Panc1 (cell line): ENCODE results near the gene ALK. TPM values are rescaled to one million over a fixed set of nuclear protein-coding genes. Genes with fewer than 3 reads are reported as not detected.

ENCODE experiments used
- ATAC-seq: fragments of 200-7000 bp; cut with Tn5 transposase; 2 replicates; pipeline ENCODE4 v1.9.1; 2020; ENCODE audit warnings: mild to moderate bottlenecking, moderate library complexity
- BruUV-seq: library from RNA; stranded (reverse); fragments of 400-500 nt; replicated peaks from 2 replicates; lab custom pipeline; 2021; lab: Mats Ljungman, UMichigan
- CTCF ChIA-PET: fragments of 300-600 bp; sonication (Branson Sonifier 250); formaldehyde crosslinking; loops from one replicate; lab custom pipeline; 2022; ENCODE audit warnings: antibody characterized with exemption; lab: Charles Lee
- POLR2A ChIA-PET: fragments of 300-600 bp; sonication (Branson Sonifier 250); formaldehyde crosslinking; loops from one replicate; lab custom pipeline; 2022; ENCODE audit warnings: antibody characterized with exemption; lab: Charles Lee
- DNase-seq: peaks from one replicate; pipeline ENCODE4 v3.0.0-alpha.2; 2010; ENCODE audit warnings: low read depth, low spot score
- H3K27ac ChIP-seq: 2 replicates; pipeline ENCODE4 v1.5.1; 2011; ENCODE audit warnings: mild to moderate bottlenecking, low read length, inconsistent platforms
- H3K27me3 ChIP-seq: fragments of 200-500 bp; sonication (Bioruptor generic); 2 replicates; pipeline ENCODE4 v1.6.0; 2014; ENCODE audit warnings: low read length, inconsistent platforms; ENCODE audit not compliant: control insufficient read depth, insufficient read depth
- H3K36me3 ChIP-seq: fragments of 200-500 bp; sonication (Bioruptor generic); 2 replicates; pipeline ENCODE4 v1.5.1; 2014; ENCODE audit warnings: inconsistent platforms, mild to moderate bottlenecking, low read length, moderate library complexity; ENCODE audit not compliant: control insufficient read depth, insufficient read depth
- H3K4me1 ChIP-seq: 2 replicates; pipeline ENCODE4 v1.5.1; 2011; ENCODE audit warnings: inconsistent platforms, mild to moderate bottlenecking, low read length, moderate library complexity; ENCODE audit not compliant: control insufficient read depth, insufficient read depth
- H3K4me3 ChIP-seq, 2 experiments: 2 replicates each; pipeline ENCODE4 v1.5.1; 2011 to 2012; ENCODE audit warnings: low read depth in 2 of 2, low read length in 2 of 2, mild to moderate bottlenecking in 2 of 2, inconsistent platforms in 1 of 2, moderate library complexity in 1 of 2
- H3K9me3 ChIP-seq: fragments of 200-500 bp; sonication (Bioruptor generic); 2 replicates; pipeline ENCODE4 v1.5.1; 2014; ENCODE audit warnings: low read depth, mild to moderate bottlenecking, inconsistent platforms, low read length, moderate library complexity; ENCODE audit not compliant: control insufficient read depth, insufficient read depth
- POLR2AphosphoS5 ChIP-seq: IDR thresholded peaks from 2 replicates; pipeline ENCODE4 v1.6.1; 2012; ENCODE audit warnings: mild to moderate bottlenecking, low read depth, low read length, moderate library complexity
- REST ChIP-seq, 2 experiments: IDR thresholded peaks; 2 replicates each; pipeline ENCODE4 v1.6.1; 2011 to 2012; ENCODE audit warnings: low read depth in 2 of 2, control low read depth in 1 of 2, low read length in 1 of 2, mild to moderate bottlenecking in 1 of 2, moderate library complexity in 1 of 2; ENCODE audit not compliant: insufficient read depth in 1 of 2
- SIN3A ChIP-seq: IDR thresholded peaks from 2 replicates; pipeline ENCODE4 v1.6.1; 2012; ENCODE audit warnings: low read depth, mild to moderate bottlenecking, low read length, moderate library complexity, borderline replicate concordance; ENCODE audit not compliant: insufficient read depth
- TCF7L2 ChIP-seq: IDR thresholded peaks from 2 replicates; pipeline ENCODE4 v1.6.1; 2011; ENCODE audit warnings: mild to moderate bottlenecking, low read depth, low read length, inconsistent platforms
- in situ Hi-C: cut with HindIII; loops from 2 replicates; pipeline ENCODE4 v1.10.0; 2016; ENCODE audit warnings: low sequenced_read_pairs, low pct_unique_long_range_greater_than_20kb
- intact Hi-C: fragments of 100-400 bp; cut with micrococcal nuclease; formaldehyde crosslinking; loops from one replicate; pipeline ENCODE4 v1.10.0; 2022; ENCODE audit not compliant: unreplicated experiment
- total RNA-seq: library from RNA; stranded (reverse); gene quantifications from one replicate; pipeline ENCODE4 v1.2.1, GENCODE V29; 2021; ENCODE audit not compliant: unreplicated experiment
- TF ChIP-seq, protein P1 (sequence below): fragments of 450-650 bp; IDR thresholded peaks from 2 replicates; pipeline ENCODE4 v1.5.1; 2017; ENCODE audit warnings: mild to moderate bottlenecking

ALK gene
- total RNA-seq, 1 experiment from 2014 or later: not detected

- POLR2A ChIA-PET: interaction anchor here (0.6 kb wide), 1 partner anchor 164 kb away, joined by 4 read pairs; no protein-coding TSS in a partner anchor
- ATAC-seq: peak; percentile 83
- no peak for TF ChIP-seq TCF7L2
- TF ChIP-seq, protein P1, sequence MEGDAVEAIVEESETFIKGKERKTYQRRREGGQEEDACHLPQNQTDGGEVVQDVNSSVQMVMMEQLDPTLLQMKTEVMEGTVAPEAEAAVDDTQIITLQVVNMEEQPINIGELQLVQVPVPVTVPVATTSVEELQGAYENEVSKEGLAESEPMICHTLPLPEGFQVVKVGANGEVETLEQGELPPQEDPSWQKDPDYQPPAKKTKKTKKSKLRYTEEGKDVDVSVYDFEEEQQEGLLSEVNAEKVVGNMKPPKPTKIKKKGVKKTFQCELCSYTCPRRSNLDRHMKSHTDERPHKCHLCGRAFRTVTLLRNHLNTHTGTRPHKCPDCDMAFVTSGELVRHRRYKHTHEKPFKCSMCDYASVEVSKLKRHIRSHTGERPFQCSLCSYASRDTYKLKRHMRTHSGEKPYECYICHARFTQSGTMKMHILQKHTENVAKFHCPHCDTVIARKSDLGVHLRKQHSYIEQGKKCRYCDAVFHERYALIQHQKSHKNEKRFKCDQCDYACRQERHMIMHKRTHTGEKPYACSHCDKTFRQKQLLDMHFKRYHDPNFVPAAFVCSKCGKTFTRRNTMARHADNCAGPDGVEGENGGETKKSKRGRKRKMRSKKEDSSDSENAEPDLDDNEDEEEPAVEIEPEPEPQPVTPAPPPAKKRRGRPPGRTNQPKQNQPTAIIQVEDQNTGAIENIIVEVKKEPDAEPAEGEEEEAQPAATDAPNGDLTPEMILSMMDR: peak; percentile 83
These were observed 682.9 kb downstream of the ALK start for GRCh38 chr2:29238497-29238896.

GRCh38 chr2:29236074-29236473 lies 685.3 kb downstream of the ALK start:
- no peaks in the 10 kb centered on the region for H3K4me1 ChIP-seq
- H3K4me3 ChIP-seq: no peak overlapping the region
- no peak for ATAC-seq
- intact Hi-C loops (loop anchor here (10.0 kb wide), 1 partner anchor 609 kb away; no protein-coding TSS in a partner anchor), in situ Hi-C loops (no loop called here)
- no peak overlapping the region for H3K27ac ChIP-seq
- POLR2A ChIA-PET: no interaction called here
- H3K9me3 ChIP-seq: no peaks in the 10 kb centered on the region
- no peak for DNase-seq
- no TSS peak for BruUV-seq
- TF ChIP-seq TCF7L2: no peak
- no peak for TF ChIP-seq SIN3A
- TF ChIP-seq REST (IDR thresholded peaks at IDR 0.05; ENCODE audit: insufficient read depth in 1 of 2, low read depth in 2 of 2, low read length in 1 of 2): no peak
- TF ChIP-seq POLR2AphosphoS5: no peak
- TF ChIP-seq, protein P1: no peak
- H3K27me3 ChIP-seq: no peaks in the 10 kb centered on the region; the same call in 1 of the 2 replicates
- H3K36me3 ChIP-seq: no peaks in the 10 kb centered on the region
- CTCF ChIA-PET: interaction anchor here (0.7 kb wide), 2 partner anchors 22 to 36 kb away, joined by 3 to 4 read pairs; no protein-coding TSS in a partner anchor

More at GRCh38 chr2:29238497-29238896, 682.9 kb downstream of the ALK start:
- Histone ChIP-seq H3K27me3 (no peaks in the 10 kb centered on the region; the same call in 1 of the 2 replicates), H3K4me1 (no peaks in the 10 kb centered on the region), H3K27ac (no peak overlapping the region), H3K4me3 (no peak overlapping the region), H3K36me3 (no peaks in the 10 kb centered on the region), H3K9me3 (no peaks in the 10 kb centered on the region)
- peak; percentile 24 for DNase-seq
- no TSS peak for BruUV-seq
- intact Hi-C loops: loop anchor here (10.0 kb wide), 1 partner anchor 606 kb away; no protein-coding TSS in a partner anchor
- in situ Hi-C loops: no loop called here
- CTCF ChIA-PET: no interaction called here
